Subcutaneous adipose tissue (tissue), 4 donors: ENCODE results near the gene TNN. TPM values are rescaled to one million over a fixed set of nuclear protein-coding genes. Genes with fewer than 3 reads are reported as not detected.

ENCODE experiments used
- total RNA-seq, 4 donors: library from RNA; depleted of rRNA; stranded (reverse); fragments of >200 nt; gene quantifications; one replicate each; pipeline ENCODE4 v1.1.0, GENCODE V29; 2016
- TF ChIP-seq, protein P1 (sequence below): fragments of 450-650 bp; IDR thresholded peaks from one replicate; pipeline ENCODE4 v1.5.1; 2016; ENCODE audit warnings: low read depth, mild to moderate bottlenecking, control low read depth, antibody characterized with exemption, moderate library complexity

TNN gene
- total RNA-seq, 4 donors from 2014 or later: 0.51 to 18.3 (median 0.85) TPM

DNA sequence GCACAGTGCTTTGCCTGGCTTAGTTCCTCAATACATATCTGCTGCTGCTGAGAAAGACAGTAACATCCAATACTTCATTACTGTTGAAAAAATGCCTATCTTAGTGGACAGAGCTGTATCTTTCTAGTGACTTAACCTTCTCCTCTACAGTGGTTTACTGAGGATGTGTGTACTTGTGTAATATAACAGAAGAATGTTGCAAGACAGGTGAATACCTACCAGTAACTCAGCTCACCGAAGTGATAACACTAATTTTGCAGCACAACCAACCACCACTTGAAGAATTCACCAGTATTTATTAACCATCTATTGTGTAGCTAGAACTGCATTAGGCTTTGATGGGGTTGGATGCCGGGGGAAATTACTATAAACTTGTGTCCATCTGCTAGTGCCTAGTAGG lies 16.6 kb upstream of the TNN start:
- TF ChIP-seq, protein P1, sequence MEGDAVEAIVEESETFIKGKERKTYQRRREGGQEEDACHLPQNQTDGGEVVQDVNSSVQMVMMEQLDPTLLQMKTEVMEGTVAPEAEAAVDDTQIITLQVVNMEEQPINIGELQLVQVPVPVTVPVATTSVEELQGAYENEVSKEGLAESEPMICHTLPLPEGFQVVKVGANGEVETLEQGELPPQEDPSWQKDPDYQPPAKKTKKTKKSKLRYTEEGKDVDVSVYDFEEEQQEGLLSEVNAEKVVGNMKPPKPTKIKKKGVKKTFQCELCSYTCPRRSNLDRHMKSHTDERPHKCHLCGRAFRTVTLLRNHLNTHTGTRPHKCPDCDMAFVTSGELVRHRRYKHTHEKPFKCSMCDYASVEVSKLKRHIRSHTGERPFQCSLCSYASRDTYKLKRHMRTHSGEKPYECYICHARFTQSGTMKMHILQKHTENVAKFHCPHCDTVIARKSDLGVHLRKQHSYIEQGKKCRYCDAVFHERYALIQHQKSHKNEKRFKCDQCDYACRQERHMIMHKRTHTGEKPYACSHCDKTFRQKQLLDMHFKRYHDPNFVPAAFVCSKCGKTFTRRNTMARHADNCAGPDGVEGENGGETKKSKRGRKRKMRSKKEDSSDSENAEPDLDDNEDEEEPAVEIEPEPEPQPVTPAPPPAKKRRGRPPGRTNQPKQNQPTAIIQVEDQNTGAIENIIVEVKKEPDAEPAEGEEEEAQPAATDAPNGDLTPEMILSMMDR: no peak

DNA sequence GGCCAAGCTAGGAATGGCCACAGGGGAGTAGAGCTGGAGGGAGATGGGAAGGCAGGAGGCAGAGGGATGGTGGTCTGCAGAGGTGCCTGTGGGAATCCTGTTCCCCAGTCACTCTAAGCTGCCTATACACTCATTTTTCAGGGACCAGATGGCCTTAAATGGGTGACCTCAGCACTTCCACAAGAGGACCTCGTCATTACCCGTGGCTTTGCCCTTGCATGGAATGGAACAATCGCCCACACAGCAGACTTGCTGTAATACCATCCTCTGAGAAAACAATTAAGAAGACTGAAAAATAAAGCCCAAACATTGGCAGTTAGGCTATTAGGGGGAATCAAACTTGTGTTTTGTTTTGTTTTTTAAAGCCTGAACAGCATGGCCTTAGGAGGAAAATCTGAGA lies 12.9 kb upstream of the TNN start:
- TF ChIP-seq, protein P1: no peak

DNA sequence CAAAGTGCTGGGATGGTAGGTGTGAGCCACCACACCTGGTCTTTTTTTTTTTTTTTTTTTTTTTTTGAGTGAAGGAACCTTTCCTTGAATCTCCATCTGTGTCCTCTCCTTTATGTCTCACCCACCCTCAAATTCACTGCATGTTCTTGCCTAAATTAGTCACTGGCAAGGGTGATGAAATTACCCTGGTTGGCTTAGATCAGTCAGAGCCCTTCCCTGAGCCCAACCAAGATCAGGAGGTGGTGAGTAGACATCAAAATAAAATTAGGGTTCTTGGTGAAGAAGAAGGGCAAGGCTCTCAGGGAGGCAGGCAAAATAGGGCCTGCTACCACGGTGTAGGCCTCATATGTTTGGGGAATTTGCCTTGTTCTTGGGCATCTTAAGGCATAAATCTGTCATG lies 5.3 kb upstream of the TNN start:
- TF ChIP-seq, protein P1: no peak

DNA sequence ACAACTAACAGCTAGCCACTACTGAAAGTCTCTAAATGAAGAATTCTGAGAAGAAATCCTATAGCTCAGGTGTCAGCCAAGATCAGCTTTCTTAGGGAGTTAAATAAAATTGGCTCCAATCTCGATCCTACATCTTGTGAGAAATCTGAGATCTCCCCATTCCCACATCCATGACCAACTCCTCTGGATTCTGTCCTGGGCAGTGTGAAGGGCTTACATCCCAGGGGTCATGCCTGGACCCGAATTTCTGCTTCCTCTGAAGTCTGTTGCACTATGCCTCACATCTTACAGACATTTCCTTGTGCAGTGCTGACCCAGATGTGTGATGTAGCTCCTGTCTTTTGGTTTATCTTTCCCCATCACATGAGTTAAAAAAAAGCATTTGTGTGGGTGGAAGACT lies 4.8 kb upstream of the TNN start:
- TF ChIP-seq, protein P1: no peak

DNA sequence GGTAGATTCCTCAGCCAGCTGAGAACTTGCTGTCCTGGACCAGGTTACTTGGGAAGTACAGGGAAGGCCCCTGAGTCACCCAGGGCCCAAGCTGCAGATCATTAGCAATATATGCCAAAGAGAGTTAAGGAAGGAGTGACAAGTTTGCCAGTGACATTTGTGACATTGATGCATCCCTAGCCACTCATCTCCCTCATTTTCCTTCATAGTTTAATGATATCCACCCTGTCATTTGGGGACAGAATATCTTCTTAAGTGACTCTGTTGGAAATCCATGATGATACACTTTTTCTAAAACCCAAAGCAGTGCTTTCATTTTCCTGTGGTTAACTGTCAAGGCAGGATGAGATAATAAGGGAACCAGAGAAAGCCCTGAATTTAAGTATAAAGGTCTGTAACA lies 3.2 kb downstream of the TNN start:
- TF ChIP-seq, protein P1: no peak

DNA sequence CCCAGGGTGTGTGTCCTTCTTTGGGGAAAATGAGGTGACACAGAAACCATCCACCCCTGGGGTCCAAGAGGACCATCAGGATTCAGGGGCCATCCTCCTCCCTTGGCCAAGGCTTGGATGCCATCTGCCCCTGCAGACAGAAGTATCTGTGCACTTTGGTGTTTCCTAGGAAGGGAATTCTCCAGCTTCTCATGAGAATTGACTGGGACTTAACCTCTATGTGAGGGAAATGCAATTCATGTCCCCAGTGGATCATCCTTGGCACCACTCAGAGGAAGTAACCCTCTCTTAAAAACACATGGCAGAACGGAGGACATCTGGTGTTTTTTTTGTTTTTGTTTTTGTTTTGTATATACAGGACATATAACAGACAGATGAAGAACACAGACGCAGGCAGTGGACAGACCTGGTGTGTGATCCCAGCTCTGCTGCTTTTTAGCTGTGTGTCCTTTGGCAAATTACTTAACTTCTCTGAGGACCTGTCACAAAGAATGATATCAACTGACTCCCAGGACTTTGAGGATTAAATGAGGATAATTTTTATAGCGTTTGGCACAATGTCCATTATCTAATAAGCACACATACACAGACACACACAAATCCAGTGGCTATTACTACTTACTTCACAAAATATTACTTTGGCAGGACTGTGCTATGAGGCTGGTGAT lies 3.8 kb downstream of the TNN start:
- TF ChIP-seq, protein P1: no peak

DNA sequence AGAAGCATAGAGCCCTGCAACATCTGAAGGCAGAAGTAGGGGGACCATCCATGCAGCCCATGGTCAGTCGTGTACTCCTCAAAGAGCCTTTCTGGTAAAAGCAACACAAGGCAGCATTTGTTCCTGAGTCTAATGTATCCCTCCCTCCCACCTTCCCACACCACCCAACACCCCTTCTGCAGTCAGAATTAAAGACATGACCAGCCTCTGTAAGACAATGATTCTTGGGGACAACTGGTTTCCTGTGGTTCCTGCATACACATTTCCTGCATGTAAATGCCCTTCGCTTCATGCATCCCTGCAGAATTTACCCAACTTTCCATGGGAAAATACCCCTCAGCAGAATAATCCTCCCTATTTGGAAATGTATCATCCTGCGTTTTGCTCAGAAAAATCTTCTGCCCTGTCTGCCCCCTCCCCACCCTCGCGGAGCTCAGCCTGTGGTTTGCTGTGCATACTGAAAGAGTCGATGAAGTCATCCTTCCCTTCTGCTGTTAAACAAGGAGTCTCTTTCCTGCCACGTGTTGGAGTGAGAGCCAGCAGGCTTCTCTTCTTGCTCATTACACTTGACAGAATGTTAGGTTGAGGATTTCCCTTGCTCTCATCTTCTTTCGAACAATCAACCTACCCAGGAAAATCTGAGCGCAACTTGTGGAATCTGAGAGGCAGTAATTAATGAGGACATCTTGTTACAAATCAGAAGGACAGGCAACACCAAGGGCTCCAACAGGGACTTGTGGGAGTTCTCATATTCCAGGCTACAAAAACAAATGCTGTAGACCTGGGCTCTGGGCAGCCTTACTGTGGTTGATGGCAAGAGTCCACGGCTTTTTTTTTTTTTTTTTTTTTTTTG lies 4.7 kb downstream of the TNN start:
- TF ChIP-seq, protein P1: no peak
